ENCODE data around the gene TMEM273. TPM values are rescaled to one million over a fixed set of nuclear protein-coding genes. Genes with fewer than 3 reads are reported as not detected.

TMEM273 gene
- total and polyA plus RNA-seq, 2 of the 4 experiments (the other 2 are of a cell fraction), result not detected

GRCh38 chr10:49140304-49141177 is 47.6 kb downstream of the TMEM273 start:
- Histone ChIP-seq H2AFZ (replicated peaks; ENCODE audit: low read length, poor library complexity) (peak overlapping the region; percentile 83), H3K79me1 (ENCODE audit: low read depth in 1 of 2, low read length in 2 of 2) (no peaks in the 10 kb centered on the region), H3K4ac (ENCODE audit: low read depth, low read length) (peak overlapping the region; percentile 99), H3K56ac (ENCODE audit: extremely low read depth, insufficient read depth, low read length) (0 out of 2 replicates have a peak overlapping the region, but pooled peaks have one; percentile 26), H2BK5ac (ENCODE audit: low read depth, low read length, poor library complexity, severe bottlenecking) (peak overlapping the region; percentile 93), H3K27ac (ENCODE audit: insufficient read depth, low read length) (peak overlapping the region; percentile 82), H4K20me1 (ENCODE audit: insufficient read depth, low read length) (peaks cover 13% of the 10 kb centered on the region; the same call in 1 of the 2 replicates), H3K9ac (ENCODE audit: low read depth, low read length) (no peak overlapping the region), H2AK9ac (replicated peaks; ENCODE audit: low read depth, low read length, poor library complexity) (peak overlapping the region; percentile 67), H3K14ac (replicated peaks; ENCODE audit: low read depth, low read length) (peak overlapping the region; percentile 94), H3K9me3 (ENCODE audit: control insufficient read depth, insufficient read depth, low read length) (no peaks in the 10 kb centered on the region), H2BK120ac (ENCODE audit: low read depth, low read length) (peak overlapping the region; percentile 99), H4K8ac (ENCODE audit: low read depth in 2 of 2, low read length in 2 of 2) (peak overlapping the region; percentile 82 to 89), H3K23ac (ENCODE audit: low read depth, low read length) (peak overlapping the region; percentile 95), H3K4me1 (ENCODE audit: control insufficient read depth, insufficient read depth, low read length) (peaks cover 51% of the 10 kb centered on the region), H2AK5ac (ENCODE audit: low read depth, low read length) (peak overlapping the region; percentile 100), H3K18ac (ENCODE audit: low read depth, low read length) (peak overlapping the region; percentile 80), H4K5ac (ENCODE audit: low read depth, low read length) (peak overlapping the region; percentile 69), H2BK20ac (ENCODE audit: low read depth, low read length) (peak overlapping the region; percentile 98), H3K27me3 (ENCODE audit: control insufficient read depth, insufficient read depth, low read length) (0 out of 2 replicates have a peak, but pooled peaks cover 3% of the 10 kb centered on the region), H3K4me3 (ENCODE audit: insufficient read depth, low read depth, low read length) (no peak overlapping the region), H2BK15ac (ENCODE audit: low read depth, low read length) (peak overlapping the region; percentile 97; the same call in 2 of the 3 replicates), H3K4me2 (ENCODE audit: low read depth, low read length) (0 out of 2 replicates have a peak overlapping the region, but pooled peaks have one; percentile 4), H3K9me1 (ENCODE audit: insufficient read depth, low read length) (peaks cover 35% of the 10 kb centered on the region), H3K36me3 (ENCODE audit: control insufficient read depth, insufficient read depth, low read length) (no peaks in the 10 kb centered on the region), H4K91ac (ENCODE audit: insufficient read depth, low read depth, low read length) (peak overlapping the region; percentile 94)
- in situ Hi-C loops (cut with MboI; ENCODE audit: low sequenced_read_pairs), result no loop called here
- CTCF ChIA-PET, result interaction anchor here (1.4 kb wide), 1 partner anchor 94 kb away, joined by 3 read pairs; no protein-coding TSS in a partner anchor
- WGBS, 2 experiments (ENCODE audit: extremely low coverage in 2 of 2, insufficient read length in 1 of 2), result 40% methylated on average over 1 of the region's 5 CpGs; no CpG with 5 or more reads in 1 of the 2 experiments
- POLR2A ChIA-PET (ENCODE audit: unreplicated experiment), result no interaction called here
- DNase-seq, result no peak
- no TSS peak for BruUV-seq (replicated peaks)
- TF ChIP-seq MXI1 (IDR thresholded peaks at IDR 0.05; ENCODE audit: borderline replicate concordance, low read depth, low read length) (no peak), CHD1 (IDR thresholded peaks at IDR 0.05; ENCODE audit: low read depth, low read length) (no peak), FOS (IDR thresholded peaks at IDR 0.05; ENCODE audit: low read depth, low read length) (no peak), ELK1 (IDR thresholded peaks at IDR 0.05; ENCODE audit: borderline replicate concordance, low read depth, low read length) (no peak), MAFK (IDR thresholded peaks at IDR 0.05; ENCODE audit: low read depth, low read length) (no peak), CTCF (conservative IDR thresholded peaks at IDR 0.05; ENCODE audit: low read depth, low read length) (no peak), CEBPB (IDR thresholded peaks at IDR 0.05; ENCODE audit: low read depth, low read length) (no peak), POLR2A (IDR thresholded peaks at IDR 0.05; ENCODE audit: low read depth, low read length) (no peak), RAD21 (IDR thresholded peaks at IDR 0.05; ENCODE audit: low read length) (no peak), MAZ (IDR thresholded peaks at IDR 0.05; ENCODE audit: borderline replicate concordance, low read depth, low read length) (no peak)
- intact Hi-C loops (cut with micrococcal nuclease), result no loop called here
- no peak for ATAC-seq (ENCODE audit: low read depth)
- dilution Hi-C loops (cut with HindIII; ENCODE audit: low sequenced_read_pairs, unreplicated experiment), result no loop called here
